Measurements from ENCODE around the gene SPATA7. TPM values are rescaled to one million over a fixed set of nuclear protein-coding genes. Genes with fewer than 3 reads are reported as not detected.

SPATA7 gene
- polyA plus RNA-seq, 1 of the 3 experiments (the other 2 are of a cell fraction), result 3.5 TPM

DNA sequence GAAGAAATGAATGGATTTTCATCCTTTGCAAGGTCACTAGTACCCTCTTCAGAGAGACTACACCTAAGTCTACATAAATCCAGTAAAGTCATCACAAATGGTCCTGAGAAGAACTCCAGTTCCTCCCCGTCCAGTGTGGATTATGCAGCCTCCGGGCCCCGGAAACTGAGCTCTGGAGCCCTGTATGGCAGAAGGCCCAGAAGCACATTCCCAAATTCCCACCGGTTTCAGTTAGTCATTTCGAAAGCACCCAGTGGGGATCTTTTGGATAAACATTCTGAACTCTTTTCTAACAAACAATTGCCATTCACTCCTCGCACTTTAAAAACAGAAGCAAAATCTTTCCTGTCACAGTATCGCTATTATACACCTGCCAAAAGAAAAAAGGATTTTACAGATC is 40.8 kb downstream of the SPATA7 start (continued):
- TF ChIP-seq EP300 (IDR thresholded peaks at IDR 0.05; ENCODE audit: borderline replicate concordance in 1 of 2, low read depth in 1 of 2, low read length in 1 of 2) (no peak), FOXJ3 (CRISPR knock-in tag; IDR thresholded peaks at IDR 0.05) (no peak), RCOR1 (IDR thresholded peaks at IDR 0.05; ENCODE audit: low read length) (no peak)

DNA sequence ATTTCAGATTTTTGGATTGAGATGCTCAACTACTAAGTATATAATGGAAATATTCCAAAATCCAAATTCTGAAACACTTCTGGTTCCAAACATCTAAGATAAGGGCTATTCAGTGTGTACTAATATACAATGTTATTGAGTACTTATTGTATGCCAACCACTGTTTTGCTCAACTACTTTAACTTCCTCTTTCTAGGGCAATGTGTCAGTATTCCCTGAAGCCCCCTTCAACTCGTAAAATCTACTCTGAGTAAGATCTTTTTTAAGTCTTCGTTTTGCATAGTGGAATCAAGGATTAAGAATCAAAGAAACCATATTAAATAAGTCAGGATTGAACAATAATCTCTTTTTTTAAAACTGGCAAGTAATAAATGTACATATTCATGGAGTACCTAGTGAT is 45.5 kb downstream of the SPATA7 start:
- ChIA-PET CTCF (no interaction called here), POLR2A (no interaction called here)
- H3F3A ChIP-seq (replicated peaks; ENCODE audit: insufficient read depth), result no peaks in the 10 kb centered on the region

More for the DNA sequence above, 45.5 kb downstream of the SPATA7 start:
- peaks cover 16 to 18% of the 10 kb centered on the region in 2 experiments for H3K36me3 ChIP-seq (replicated peaks in 1 of 2; ENCODE audit: control insufficient read depth in 1 of 2, insufficient read depth in 2 of 2, low read length in 1 of 2)
- no peaks in the 10 kb centered on the region for H3K9me3 ChIP-seq
- no peak overlapping the region for H3K4me2 ChIP-seq
- H2AFZ ChIP-seq (ENCODE audit: low read depth), result no peak overlapping the region
- no peaks in the 10 kb centered on the region for H3K79me2 ChIP-seq (ENCODE audit: insufficient read depth)
- H3K4me1 ChIP-seq (ENCODE audit: control insufficient read depth in 1 of 2, insufficient read depth in 2 of 2, low read depth in 1 of 2, low read length in 1 of 2), result no peaks in the 10 kb centered on the region; a peak in 2 of 4 replicates
- TF ChIP-seq, protein P1, sequence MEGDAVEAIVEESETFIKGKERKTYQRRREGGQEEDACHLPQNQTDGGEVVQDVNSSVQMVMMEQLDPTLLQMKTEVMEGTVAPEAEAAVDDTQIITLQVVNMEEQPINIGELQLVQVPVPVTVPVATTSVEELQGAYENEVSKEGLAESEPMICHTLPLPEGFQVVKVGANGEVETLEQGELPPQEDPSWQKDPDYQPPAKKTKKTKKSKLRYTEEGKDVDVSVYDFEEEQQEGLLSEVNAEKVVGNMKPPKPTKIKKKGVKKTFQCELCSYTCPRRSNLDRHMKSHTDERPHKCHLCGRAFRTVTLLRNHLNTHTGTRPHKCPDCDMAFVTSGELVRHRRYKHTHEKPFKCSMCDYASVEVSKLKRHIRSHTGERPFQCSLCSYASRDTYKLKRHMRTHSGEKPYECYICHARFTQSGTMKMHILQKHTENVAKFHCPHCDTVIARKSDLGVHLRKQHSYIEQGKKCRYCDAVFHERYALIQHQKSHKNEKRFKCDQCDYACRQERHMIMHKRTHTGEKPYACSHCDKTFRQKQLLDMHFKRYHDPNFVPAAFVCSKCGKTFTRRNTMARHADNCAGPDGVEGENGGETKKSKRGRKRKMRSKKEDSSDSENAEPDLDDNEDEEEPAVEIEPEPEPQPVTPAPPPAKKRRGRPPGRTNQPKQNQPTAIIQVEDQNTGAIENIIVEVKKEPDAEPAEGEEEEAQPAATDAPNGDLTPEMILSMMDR (IDR thresholded peaks at IDR 0.05), result no peak
- no peak for TF ChIP-seq POLR2AphosphoS5 (IDR thresholded peaks at IDR 0.05; ENCODE audit: low read depth, low read length)
- TF ChIP-seq, protein P2, sequence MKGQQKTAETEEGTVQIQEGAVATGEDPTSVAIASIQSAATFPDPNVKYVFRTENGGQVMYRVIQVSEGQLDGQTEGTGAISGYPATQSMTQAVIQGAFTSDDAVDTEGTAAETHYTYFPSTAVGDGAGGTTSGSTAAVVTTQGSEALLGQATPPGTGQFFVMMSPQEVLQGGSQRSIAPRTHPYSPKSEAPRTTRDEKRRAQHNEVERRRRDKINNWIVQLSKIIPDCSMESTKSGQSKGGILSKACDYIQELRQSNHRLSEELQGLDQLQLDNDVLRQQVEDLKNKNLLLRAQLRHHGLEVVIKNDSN (IDR thresholded peaks at IDR 0.05; ENCODE audit: borderline replicate concordance, low read depth), result no peak
- no peak for TF ChIP-seq TCF12 (IDR thresholded peaks at IDR 0.05)
- no peak for TF ChIP-seq MEF2A (IDR thresholded peaks at IDR 0.05; ENCODE audit: borderline replicate concordance, low read depth)
- TF ChIP-seq, protein P3, sequence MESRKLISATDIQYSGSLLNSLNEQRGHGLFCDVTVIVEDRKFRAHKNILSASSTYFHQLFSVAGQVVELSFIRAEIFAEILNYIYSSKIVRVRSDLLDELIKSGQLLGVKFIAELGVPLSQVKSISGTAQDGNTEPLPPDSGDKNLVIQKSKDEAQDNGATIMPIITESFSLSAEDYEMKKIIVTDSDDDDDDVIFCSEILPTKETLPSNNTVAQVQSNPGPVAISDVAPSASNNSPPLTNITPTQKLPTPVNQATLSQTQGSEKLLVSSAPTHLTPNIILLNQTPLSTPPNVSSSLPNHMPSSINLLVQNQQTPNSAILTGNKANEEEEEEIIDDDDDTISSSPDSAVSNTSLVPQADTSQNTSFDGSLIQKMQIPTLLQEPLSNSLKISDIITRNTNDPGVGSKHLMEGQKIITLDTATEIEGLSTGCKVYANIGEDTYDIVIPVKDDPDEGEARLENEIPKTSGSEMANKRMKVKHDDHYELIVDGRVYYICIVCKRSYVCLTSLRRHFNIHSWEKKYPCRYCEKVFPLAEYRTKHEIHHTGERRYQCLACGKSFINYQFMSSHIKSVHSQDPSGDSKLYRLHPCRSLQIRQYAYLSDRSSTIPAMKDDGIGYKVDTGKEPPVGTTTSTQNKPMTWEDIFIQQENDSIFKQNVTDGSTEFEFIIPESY (IDR thresholded peaks at IDR 0.05; ENCODE audit: borderline replicate concordance, low read depth), result no peak
- no peak for TF ChIP-seq FOXJ3 (CRISPR knock-in tag; IDR thresholded peaks at IDR 0.05)
- H3K27me3 ChIP-seq (ENCODE audit: insufficient read depth), result no peaks in the 10 kb centered on the region
- DNase-seq, result no peak
- no peaks in the 10 kb centered on the region for H4K20me1 ChIP-seq (ENCODE audit: insufficient read depth)
- H3K9me2 ChIP-seq, result no peaks in the 10 kb centered on the region
- no peak overlapping the region for H3K4me3 ChIP-seq (ENCODE audit: low read depth in 2 of 2, low read length in 1 of 2)
- no peak overlapping the region for H3K9ac ChIP-seq
- 83% methylated on average over 2 of the region's 2 CpGs for WGBS (ENCODE audit: low lambda C conversion rate)
- no peak overlapping the region for H3K27ac ChIP-seq (ENCODE audit: low read depth in 2 of 2, low read length in 1 of 2)

Data from SK-N-SH (cell line).